Measurements from ENCODE around the gene ALDH4A1. TPM values are rescaled to one million over a fixed set of nuclear protein-coding genes. Genes with fewer than 3 reads are reported as not detected.

ALDH4A1 gene
- total RNA-seq, 1 donor from 2014 or later = 13.8 TPM

DNA sequence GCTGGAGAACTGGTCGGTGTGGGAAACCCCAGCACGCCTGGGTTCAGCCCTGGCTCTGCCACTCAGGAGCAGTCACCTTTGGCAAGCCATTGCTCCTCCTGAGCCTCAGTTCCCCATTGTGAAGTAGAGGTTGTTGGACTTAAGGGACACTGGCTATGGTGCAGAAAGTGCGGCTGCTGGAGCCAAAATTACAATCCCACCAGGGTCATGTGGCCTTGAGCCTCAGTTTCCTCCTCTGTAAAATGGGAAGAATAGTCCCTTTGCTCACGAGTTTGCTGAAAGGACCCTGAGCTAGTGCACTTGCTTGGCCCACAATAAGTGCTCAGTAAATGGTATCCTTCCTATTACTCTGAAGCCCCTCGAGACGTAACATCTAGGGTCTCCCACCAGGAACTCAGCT is 28.3 kb downstream of the ALDH4A1 start:
- Mint-ChIP-seq H3K4me3 (ENCODE audit: unreplicated experiment) (no peak overlapping the region), H3K36me3 (ENCODE audit: low read depth, unreplicated experiment) (peaks cover 5% of the 10 kb centered on the region), H3K4me1 (ENCODE audit: low read depth, unreplicated experiment) (no peaks in the 10 kb centered on the region), H3K27me3 (ENCODE audit: low read depth, unreplicated experiment) (no peaks in the 10 kb centered on the region), H3K27ac (ENCODE audit: unreplicated experiment) (no peak overlapping the region), H3K9me3 (ENCODE audit: unreplicated experiment) (no peaks in the 10 kb centered on the region)
- Histone ChIP-seq H3K4me3 (ENCODE audit: insufficient read depth, low read depth, low read length) (no peak overlapping the region), H3K4me2 (ENCODE audit: low read length) (no peak overlapping the region), H3K27me3 (ENCODE audit: insufficient read depth, low read length) (no peaks in the 10 kb centered on the region), H3K27ac (ENCODE audit: low read depth, low read length) (no peak overlapping the region), H3K79me2 (ENCODE audit: insufficient read depth, low read length) (no peaks in the 10 kb centered on the region), H3K9me3 (ENCODE audit: insufficient read depth, low read depth, low read length) (no peaks in the 10 kb centered on the region), H2AFZ (ENCODE audit: low read depth, low read length) (no peak overlapping the region), H3K36me3 (ENCODE audit: insufficient read depth, low read length) (no peaks in the 10 kb centered on the region), H3K9ac (ENCODE audit: low read length) (no peak overlapping the region), H3K4me1 (ENCODE audit: insufficient read depth, low read length) (no peaks in the 10 kb centered on the region), H4K20me1 (ENCODE audit: insufficient read depth, low read length) (peaks cover 3% of the 10 kb centered on the region)
- DNase-seq (ENCODE audit: low read depth) (no peak), FAIRE-seq (no peak)
- TF ChIP-seq CTCF (IDR thresholded peaks at IDR 0.05; ENCODE audit: insufficient read depth, low read depth, low read length) (no peak), EZH2 (IDR thresholded peaks at IDR 0.05; ENCODE audit: insufficient read depth, low read length) (no peak)

- H3K27ac Mint-ChIP-seq (ENCODE audit: unreplicated experiment) = no peak overlapping the region
- H3K27me3 ChIP-seq (ENCODE audit: insufficient read depth, low read length) = peaks cover under 1% of the 10 kb centered on the region
- no peak overlapping the region for H3K9ac ChIP-seq (ENCODE audit: low read length)
- H4K20me1 ChIP-seq (ENCODE audit: insufficient read depth, low read length) = peaks cover 3% of the 10 kb centered on the region
- no peak overlapping the region for H3K4me2 ChIP-seq (ENCODE audit: low read length)
- no peak overlapping the region for H3K4me3 Mint-ChIP-seq (ENCODE audit: unreplicated experiment)
- DNase-seq (ENCODE audit: low read depth) = no peak
- TF ChIP-seq CTCF (IDR thresholded peaks at IDR 0.05; ENCODE audit: insufficient read depth, low read depth, low read length) = no peak
- no peak for TF ChIP-seq EZH2 (IDR thresholded peaks at IDR 0.05; ENCODE audit: insufficient read depth, low read length)
- no peak for FAIRE-seq
- H3K9me3 Mint-ChIP-seq (ENCODE audit: unreplicated experiment) = no peaks in the 10 kb centered on the region
- peaks cover 9% of the 10 kb centered on the region for H3K27me3 Mint-ChIP-seq (ENCODE audit: low read depth, unreplicated experiment)
- no peak overlapping the region for H3K4me3 ChIP-seq (ENCODE audit: insufficient read depth, low read depth, low read length)
- peaks cover 5% of the 10 kb centered on the region for H3K36me3 Mint-ChIP-seq (ENCODE audit: low read depth, unreplicated experiment)
- H3K27ac ChIP-seq (ENCODE audit: low read depth, low read length) = no peak overlapping the region
- no peak overlapping the region for H2AFZ ChIP-seq (ENCODE audit: low read depth, low read length)
- H3K4me1 Mint-ChIP-seq (ENCODE audit: low read depth, unreplicated experiment) = no peaks in the 10 kb centered on the region
- H3K4me1 ChIP-seq (ENCODE audit: insufficient read depth, low read length) = no peaks in the 10 kb centered on the region
- no peaks in the 10 kb centered on the region for H3K36me3 ChIP-seq (ENCODE audit: insufficient read depth, low read length)
- no peaks in the 10 kb centered on the region for H3K9me3 ChIP-seq (ENCODE audit: insufficient read depth, low read depth, low read length)
- no peaks in the 10 kb centered on the region for H3K79me2 ChIP-seq (ENCODE audit: insufficient read depth, low read length)
Measured at GRCh38 chr1:18872071-18872611, 30.2 kb downstream of the ALDH4A1 start.

DNA sequence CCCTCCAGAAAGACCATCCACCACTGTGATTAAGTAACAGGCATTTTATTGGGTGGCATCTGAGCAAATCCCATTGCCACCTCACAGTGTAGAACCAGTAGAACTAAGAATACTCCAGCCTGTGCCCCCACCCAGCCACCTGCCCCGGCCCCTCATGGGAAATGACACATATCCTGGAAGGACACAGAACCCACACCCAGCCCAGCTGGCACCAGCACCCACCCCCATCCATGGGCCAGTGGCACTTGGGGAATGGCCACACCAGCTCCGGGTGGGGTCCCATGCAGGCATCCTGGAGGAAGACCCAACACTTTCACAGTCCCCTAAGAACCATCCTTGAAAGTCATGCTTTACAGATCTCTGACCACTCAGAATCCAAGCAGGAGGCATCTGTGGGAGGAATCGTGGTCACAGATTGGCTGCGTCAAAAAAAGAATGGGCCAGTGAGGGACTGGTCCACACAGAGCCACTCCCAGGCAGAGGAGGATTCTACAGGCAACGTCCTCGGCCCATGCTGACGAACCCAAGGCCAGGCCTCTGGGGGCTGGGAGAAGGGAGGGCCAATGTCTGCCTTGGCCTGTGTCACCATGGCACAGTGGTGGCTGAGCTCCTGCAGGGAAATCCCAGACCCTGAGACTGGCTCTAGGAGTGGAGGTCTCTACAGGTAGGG is 30.8 kb downstream of the ALDH4A1 start:
- no peak for FAIRE-seq
- no peaks in the 10 kb centered on the region for H3K4me1 Mint-ChIP-seq (ENCODE audit: low read depth, unreplicated experiment)

More for the DNA sequence above, 30.8 kb downstream of the ALDH4A1 start:
- H3K4me3 Mint-ChIP-seq (ENCODE audit: unreplicated experiment) = no peak overlapping the region
- Histone ChIP-seq H3K27me3 (ENCODE audit: insufficient read depth, low read length) (peaks cover 6% of the 10 kb centered on the region), H4K20me1 (ENCODE audit: insufficient read depth, low read length) (peaks cover 3% of the 10 kb centered on the region), H3K79me2 (ENCODE audit: insufficient read depth, low read length) (no peaks in the 10 kb centered on the region), H3K4me1 (ENCODE audit: insufficient read depth, low read length) (no peaks in the 10 kb centered on the region), H3K4me2 (ENCODE audit: low read length) (no peak overlapping the region), H3K9ac (ENCODE audit: low read length) (no peak overlapping the region), H3K9me3 (ENCODE audit: insufficient read depth, low read depth, low read length) (no peaks in the 10 kb centered on the region), H3K36me3 (ENCODE audit: insufficient read depth, low read length) (no peaks in the 10 kb centered on the region), H3K27ac (ENCODE audit: low read depth, low read length) (no peak overlapping the region), H2AFZ (ENCODE audit: low read depth, low read length) (no peak overlapping the region), H3K4me3 (ENCODE audit: insufficient read depth, low read depth, low read length) (no peak overlapping the region)
- H3K36me3 Mint-ChIP-seq (ENCODE audit: low read depth, unreplicated experiment) = peaks cover 5% of the 10 kb centered on the region
- no peaks in the 10 kb centered on the region for H3K9me3 Mint-ChIP-seq (ENCODE audit: unreplicated experiment)
- peaks cover 15% of the 10 kb centered on the region for H3K27me3 Mint-ChIP-seq (ENCODE audit: low read depth, unreplicated experiment)
- no peak overlapping the region for H3K27ac Mint-ChIP-seq (ENCODE audit: unreplicated experiment)
- TF ChIP-seq CTCF (IDR thresholded peaks at IDR 0.05; ENCODE audit: insufficient read depth, low read depth, low read length) = no peak
- no peak for DNase-seq (ENCODE audit: low read depth)

All from astrocyte (in vitro differentiated cells and primary cell).